ENCODE data around the gene NIPSNAP2. TPM values are rescaled to one million over a fixed set of nuclear protein-coding genes. Genes with fewer than 3 reads are reported as not detected.

Gene NIPSNAP2
- total RNA-seq, 1 experiment from 2014 or later = 91.8 TPM

DNA sequence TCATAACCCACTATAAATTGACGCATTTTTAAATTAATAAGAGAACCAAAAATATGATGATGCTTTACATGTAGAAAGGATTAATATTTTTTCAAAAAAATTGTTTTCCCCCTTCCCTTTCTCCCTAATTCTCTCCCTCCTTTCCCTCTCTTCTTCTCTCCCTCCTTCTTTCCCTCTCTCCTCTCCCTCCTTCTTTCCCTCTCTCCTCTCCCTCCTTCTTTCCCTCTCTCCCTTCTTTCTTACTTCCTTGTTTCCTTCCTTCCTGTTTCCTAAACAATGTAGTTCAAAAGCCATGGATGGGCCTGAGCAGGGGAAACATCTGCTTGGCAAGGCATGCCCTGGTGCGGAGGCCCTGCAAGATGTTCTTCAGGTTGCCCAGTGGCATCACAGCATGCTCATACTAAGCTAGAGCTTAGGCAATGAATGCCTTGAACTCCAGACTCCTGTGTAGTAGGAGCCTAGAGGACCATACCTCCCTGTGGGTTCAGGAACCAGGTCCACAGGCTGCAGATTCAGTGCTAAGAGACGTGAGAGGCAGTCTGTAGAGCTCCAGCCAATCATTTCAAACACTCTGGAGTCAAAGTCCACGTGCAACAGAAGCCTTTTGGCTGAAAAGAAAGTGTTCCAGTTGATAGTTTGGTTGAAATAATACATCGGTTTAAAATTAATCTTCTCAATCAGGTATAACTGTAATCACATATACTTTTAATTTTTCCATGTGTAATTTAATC, 32.8 kb upstream of the NIPSNAP2 start:
- H3K4me3 ChIP-seq (ENCODE audit: low read depth, low read length, poor library complexity, severe bottlenecking) = no peak overlapping the region
- BruUV-seq (replicated peaks) = no TSS peak
- no peak overlapping the region for H3K27ac ChIP-seq (ENCODE audit: low read depth, low read length, poor library complexity, severe bottlenecking)
- H3K9me3 ChIP-seq (ENCODE audit: low read depth, low read length, poor library complexity, severe bottlenecking) = peaks cover 4% of the 10 kb centered on the region
- no peaks in the 10 kb centered on the region for H3K27me3 ChIP-seq (replicated peaks; ENCODE audit: insufficient read depth, low read depth, low read length, poor library complexity)
- ChIA-PET CTCF (no interaction called here), POLR2A (ENCODE audit: low non-redundant PET) (no interaction called here)
- intact Hi-C loops (cut with micrococcal nuclease; ENCODE audit: unreplicated experiment) = no loop called here
- TF ChIP-seq EZH2 (IDR thresholded peaks at IDR 0.05; ENCODE audit: borderline replicate concordance, low read depth, low read length, poor library complexity, severe bottlenecking) = no peak
- TF ChIP-seq, protein P1, sequence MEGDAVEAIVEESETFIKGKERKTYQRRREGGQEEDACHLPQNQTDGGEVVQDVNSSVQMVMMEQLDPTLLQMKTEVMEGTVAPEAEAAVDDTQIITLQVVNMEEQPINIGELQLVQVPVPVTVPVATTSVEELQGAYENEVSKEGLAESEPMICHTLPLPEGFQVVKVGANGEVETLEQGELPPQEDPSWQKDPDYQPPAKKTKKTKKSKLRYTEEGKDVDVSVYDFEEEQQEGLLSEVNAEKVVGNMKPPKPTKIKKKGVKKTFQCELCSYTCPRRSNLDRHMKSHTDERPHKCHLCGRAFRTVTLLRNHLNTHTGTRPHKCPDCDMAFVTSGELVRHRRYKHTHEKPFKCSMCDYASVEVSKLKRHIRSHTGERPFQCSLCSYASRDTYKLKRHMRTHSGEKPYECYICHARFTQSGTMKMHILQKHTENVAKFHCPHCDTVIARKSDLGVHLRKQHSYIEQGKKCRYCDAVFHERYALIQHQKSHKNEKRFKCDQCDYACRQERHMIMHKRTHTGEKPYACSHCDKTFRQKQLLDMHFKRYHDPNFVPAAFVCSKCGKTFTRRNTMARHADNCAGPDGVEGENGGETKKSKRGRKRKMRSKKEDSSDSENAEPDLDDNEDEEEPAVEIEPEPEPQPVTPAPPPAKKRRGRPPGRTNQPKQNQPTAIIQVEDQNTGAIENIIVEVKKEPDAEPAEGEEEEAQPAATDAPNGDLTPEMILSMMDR (conservative IDR thresholded peaks at IDR 0.05; ENCODE audit: low read depth, low read length) = no peak
- H3K4me1 ChIP-seq (ENCODE audit: insufficient read depth, low read length, poor library complexity, severe bottlenecking) = no peaks in the 10 kb centered on the region
- no peak for DNase-seq (ENCODE audit: low spot score)
- no peaks in the 10 kb centered on the region for H3K36me3 ChIP-seq (ENCODE audit: insufficient read depth, low read length, poor library complexity, severe bottlenecking)

DNA sequence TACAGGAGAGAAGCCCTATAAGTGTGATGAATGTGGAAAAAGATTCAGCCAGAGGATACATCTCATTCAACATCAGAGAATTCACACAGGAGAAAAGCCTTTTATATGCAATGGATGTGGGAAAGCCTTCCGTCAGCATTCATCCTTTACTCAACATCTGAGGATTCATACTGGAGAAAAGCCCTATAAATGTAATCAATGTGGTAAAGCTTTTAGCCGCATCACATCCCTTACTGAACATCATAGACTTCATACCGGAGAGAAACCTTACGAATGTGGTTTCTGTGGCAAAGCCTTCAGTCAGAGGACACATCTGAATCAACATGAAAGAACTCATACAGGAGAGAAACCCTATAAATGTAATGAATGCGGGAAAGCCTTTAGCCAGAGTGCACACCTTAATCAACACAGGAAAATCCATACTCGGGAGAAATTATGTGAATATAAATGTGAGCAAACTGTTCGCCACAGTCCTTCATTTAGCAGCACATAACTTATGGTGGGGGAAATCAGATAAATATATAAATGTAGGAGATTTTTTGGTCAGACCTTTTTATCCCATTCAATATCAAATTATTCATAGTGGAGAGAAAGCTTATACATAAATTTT, 24.8 kb upstream of the NIPSNAP2 start:
- intact Hi-C loops (cut with micrococcal nuclease; ENCODE audit: unreplicated experiment) = no loop called here
- POLR2A ChIA-PET (ENCODE audit: low non-redundant PET) = no interaction called here
- TF ChIP-seq EZH2 (IDR thresholded peaks at IDR 0.05; ENCODE audit: borderline replicate concordance, low read depth, low read length, poor library complexity, severe bottlenecking) = no peak
- TF ChIP-seq, protein P1 (conservative IDR thresholded peaks at IDR 0.05; ENCODE audit: low read depth, low read length) = no peak
- CTCF ChIA-PET = no interaction called here
- peaks cover 24% of the 10 kb centered on the region for H3K9me3 ChIP-seq (ENCODE audit: low read depth, low read length, poor library complexity, severe bottlenecking)
- BruUV-seq (replicated peaks) = no TSS peak
- H3K27ac ChIP-seq (ENCODE audit: low read depth, low read length, poor library complexity, severe bottlenecking) = no peak overlapping the region
- H3K27me3 ChIP-seq (replicated peaks; ENCODE audit: insufficient read depth, low read depth, low read length, poor library complexity) = no peaks in the 10 kb centered on the region
- no peak for DNase-seq (ENCODE audit: low spot score)
- H3K4me3 ChIP-seq (ENCODE audit: low read depth, low read length, poor library complexity, severe bottlenecking) = no peak overlapping the region
- no peaks in the 10 kb centered on the region for H3K4me1 ChIP-seq (ENCODE audit: insufficient read depth, low read length, poor library complexity, severe bottlenecking)
- no peaks in the 10 kb centered on the region for H3K36me3 ChIP-seq (ENCODE audit: insufficient read depth, low read length, poor library complexity, severe bottlenecking)

DNA sequence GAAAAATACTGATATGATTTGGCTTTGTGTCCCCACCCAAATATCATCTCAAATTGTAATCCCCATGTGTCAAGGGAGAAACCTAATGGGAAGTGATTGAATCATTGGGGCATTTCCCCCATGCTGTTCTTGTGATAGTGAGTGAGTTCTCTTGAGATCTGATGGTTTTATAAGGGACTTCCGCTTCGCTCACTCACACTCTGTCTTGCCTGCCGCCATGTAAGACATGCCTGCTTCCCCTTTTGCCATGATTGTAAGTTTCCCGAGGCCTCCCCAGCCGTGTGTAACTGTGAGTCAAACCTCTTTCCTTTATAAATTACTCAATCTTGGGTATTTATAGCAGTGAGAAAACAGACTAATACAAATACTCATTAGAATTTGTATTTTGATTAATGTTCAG, 17.8 kb upstream of the NIPSNAP2 start:
- TF ChIP-seq, protein P1 (conservative IDR thresholded peaks at IDR 0.05; ENCODE audit: low read depth, low read length) = no peak
- TF ChIP-seq EZH2 (IDR thresholded peaks at IDR 0.05; ENCODE audit: borderline replicate concordance, low read depth, low read length, poor library complexity, severe bottlenecking) = no peak
- no peaks in the 10 kb centered on the region for H3K9me3 ChIP-seq (ENCODE audit: low read depth, low read length, poor library complexity, severe bottlenecking)
- no peak for DNase-seq (ENCODE audit: low spot score)
- BruUV-seq (replicated peaks) = no TSS peak
- H3K27ac ChIP-seq (ENCODE audit: low read depth, low read length, poor library complexity, severe bottlenecking) = no peak overlapping the region
- intact Hi-C loops (cut with micrococcal nuclease; ENCODE audit: unreplicated experiment) = no loop called here
- H3K4me3 ChIP-seq (ENCODE audit: low read depth, low read length, poor library complexity, severe bottlenecking) = no peak overlapping the region
- no peaks in the 10 kb centered on the region for H3K27me3 ChIP-seq (replicated peaks; ENCODE audit: insufficient read depth, low read depth, low read length, poor library complexity)
- H3K36me3 ChIP-seq (ENCODE audit: insufficient read depth, low read length, poor library complexity, severe bottlenecking) = no peaks in the 10 kb centered on the region
- H3K4me1 ChIP-seq (ENCODE audit: insufficient read depth, low read length, poor library complexity, severe bottlenecking) = no peaks in the 10 kb centered on the region
- ChIA-PET POLR2A (ENCODE audit: low non-redundant PET) (no interaction called here), CTCF (no interaction called here)

All from A673 (cell line).